Stimulated activated naive CD8-positive, alpha-beta T cell treated with anti-CD3 and anti-CD28 coated beads, Interleukin-15, Interleukin-2, amounts not matched to agents 100 U/mL and 50 U/mL, for 24 hours (primary cell): ENCODE data around the gene CBL.

Experiments
- ATAC-seq: fragments of 150-1000 bp; cut with Tn5 transposase; one replicate; pipeline ENCODE4 v1.10.0; 2021
- DNase-seq: peaks from one replicate; pipeline ENCODE4 v3.0.0; 2021

The CBL gene

GRCh38 chr11:119314726-119315125 lies 108.6 kb downstream of the CBL start:
- no peak for DNase-seq

GRCh38 chr11:119315131-119316015 lies 109.2 kb downstream of the CBL start:
- ATAC-seq (peak; percentile 46), DNase-seq (peak; percentile 59)

More at GRCh38 chr11:119314726-119315125, 108.6 kb downstream of the CBL start:
- no peak for ATAC-seq

- no peak for ATAC-seq
- DNase-seq, result no peak
Observed at GRCh38 chr11:119316016-119316728, 110.0 kb downstream of the CBL start.

GRCh38 chr11:119316729-119317591 lies 110.8 kb downstream of the CBL start, which contains the start of gene MCAM:
MCAM (minus strand) TSS chr11:119317130; CDS start chr11:119317101, 29 bp downstream.
- no peak for ATAC-seq
- DNase-seq, result peak; percentile 28

GRCh38 chr11:119317592-119318239 lies 111.6 kb downstream of the CBL start:
- ATAC-seq (no peak), DNase-seq (peak; percentile 3)

GRCh38 chr11:119318240-119319135 lies 112.3 kb downstream of the CBL start:
- no peak for ATAC-seq
- peak; percentile 22 for DNase-seq

GRCh38 chr11:119319136-119319699 lies 113.1 kb downstream of the CBL start:
- ATAC-seq (no peak), DNase-seq (peak; percentile 3)

- DNase-seq (peak; percentile 3), ATAC-seq (no peak)
Observed at GRCh38 chr11:119319700-119320239, 113.6 kb downstream of the CBL start.

- DNase-seq, result peak; percentile 6
- no peak for ATAC-seq
Observed at GRCh38 chr11:119320240-119320775, 114.2 kb downstream of the CBL start.

- peak; percentile 61 for ATAC-seq
- peak; percentile 68 for DNase-seq
Observed at GRCh38 chr11:119320776-119321524, 114.8 kb downstream of the CBL start.

- ATAC-seq (no peak), DNase-seq (no peak)
Observed at GRCh38 chr11:119322360-119322739, 116.2 kb downstream of the CBL start.

- ATAC-seq (no peak), DNase-seq (peak; percentile 2)
Observed at GRCh38 chr11:119322921-119323531, 116.9 kb downstream of the CBL start.

GRCh38 chr11:119323532-119324033 lies 117.4 kb downstream of the CBL start:
- ATAC-seq (no peak), DNase-seq (peak; percentile 87)

- DNase-seq (no peak), ATAC-seq (no peak)
Observed at GRCh38 chr11:119324189-119324588, 118.0 kb downstream of the CBL start.

GRCh38 chr11:119329320-119329719 lies 123.2 kb downstream of the CBL start:
- no peak for DNase-seq
- no peak for ATAC-seq

- no peak for DNase-seq
- no peak for ATAC-seq
Observed at GRCh38 chr11:119330237-119330636, 124.1 kb downstream of the CBL start.

GRCh38 chr11:119332111-119332765 lies 126.1 kb downstream of the CBL start:
- DNase-seq (no peak), ATAC-seq (no peak)
